Body of pancreas (tissue), 4 donors: ENCODE measurements around the gene MAN1B1. TPM values are rescaled to one million over a fixed set of nuclear protein-coding genes. Genes with fewer than 3 reads are reported as not detected.

Source experiments
- ATAC-seq: fragments of 150-250 bp; one replicate; pipeline ENCODE4 v1.9.1; 2016
- DNase-seq, 4 donors: peaks; one replicate each; pipeline ENCODE4 v3.0.0-alpha.2; 2019
- H3K27ac ChIP-seq, 4 donors: fragments of 200-600 bp; sonication (generic); 1 replicate in 3 of 4; 2 replicates in 1 of 4; pipeline versions ENCODE4 v1.5.1 to v1.6.1; 2016 to 2019; ENCODE audit warnings: mild to moderate bottlenecking in 1 of 4, mixed read lengths in 1 of 4, moderate library complexity in 1 of 4
- H3K27me3 ChIP-seq, 2 donors: fragments of 200-600 bp; sonication (generic); one replicate each; pipeline ENCODE4 v1.6.0; 2016; ENCODE audit warnings: mild to moderate bottlenecking in 1 of 2
- H3K36me3 ChIP-seq, 2 donors: fragments of 200-600 bp; sonication (generic); replicated peaks in 1 of 2; 2 replicates each; pipeline ENCODE4 v1.5.1; 2016; ENCODE audit warnings: low read depth in 2 of 2; ENCODE audit not compliant: insufficient read depth in 1 of 2
- H3K4me1 ChIP-seq: fragments of 200-600 bp; sonication (generic); one replicate; pipeline ENCODE4 v1.6.0; 2016
- H3K4me3 ChIP-seq, 2 donors: fragments of 200-600 bp; sonication (generic); 1 replicate in 1 of 2; 2 replicates in 1 of 2; pipeline ENCODE4 v1.5.1; 2016 to 2019
- H3K9me3 ChIP-seq, 3 donors: fragments of 200-600 bp; sonication (generic); 1 replicate in 2 of 3; 2 replicates in 1 of 3; pipeline ENCODE4 v1.5.1; 2016
- CTCF ChIP-seq, 7 experiments: fragments of 450-650 bp in 4 of 7; fragments of 200-600 bp in 3 of 7; sonication (generic) in 3 of 7; IDR thresholded peaks; one replicate each; pipeline ENCODE4 v1.5.1; 2016 to 2019; ENCODE audit warnings: antibody characterized with exemption in 7 of 7
- POLR2A ChIP-seq, 3 donors: fragments of 450-650 bp; IDR thresholded peaks; one replicate each; pipeline ENCODE4 v1.6.1; 2016; ENCODE audit warnings: antibody characterized with exemption in 3 of 3, mild to moderate bottlenecking in 2 of 3
- WGBS, 2 donors: methylation state at CpG; one replicate each; pipeline ENCODE4 v1.1.5; 2017; 5-methylcytosine and 5-hydroxymethylcytosine counted together
- intact Hi-C: fragments of 100-400 bp; cut with DNase I; formaldehyde crosslinking; loops from one replicate; pipeline ENCODE4 v1.15.1; 2023
- total RNA-seq, 2 donors: library from RNA; depleted of rRNA; stranded (reverse); fragments of >200 nt; gene quantifications; one replicate each; pipeline ENCODE4 v1.1.0, GENCODE V29; 2016

The MAN1B1 gene
- total RNA-seq, 2 donors from 2014 or later: 32.6 to 34.2 TPM

- Histone ChIP-seq H3K36me3 (no peaks in the 10 kb centered on the region), H3K4me1 (no peaks in the 10 kb centered on the region), H3K9me3 (no peaks in the 10 kb centered on the region), H3K27ac (no peak overlapping the region), H3K27me3 (peaks cover 0 to 5% of the 10 kb centered on the region in 2 donors), H3K4me3 (no peak overlapping the region)
- WGBS, 2 donors: 48 to 57% methylated on average over 16 to 33 of the region's 49 CpGs
- no peak for DNase-seq
- intact Hi-C loops: no loop called here
- no peak for ATAC-seq
- TF ChIP-seq POLR2A (IDR thresholded peaks at IDR 0.05) (no peak), CTCF (IDR thresholded peaks at IDR 0.05) (no peak)
These were observed 59.1 kb downstream of the MAN1B1 start for GRCh38 chr9:137145731-137146526.

- Histone ChIP-seq H3K27ac (no peak overlapping the region), H3K4me1 (no peaks in the 10 kb centered on the region), H3K4me3 (no peak overlapping the region), H3K27me3 (peaks cover 0 to 5% of the 10 kb centered on the region in 2 donors), H3K9me3 (no peaks in the 10 kb centered on the region), H3K36me3 (no peaks in the 10 kb centered on the region)
- ATAC-seq (no peak), DNase-seq (no peak)
- TF ChIP-seq CTCF (IDR thresholded peaks at IDR 0.05): no peak
- TF ChIP-seq POLR2A (IDR thresholded peaks at IDR 0.05): no peak
- WGBS, 2 donors: 53 to 59% methylated on average over 3 to 8 of the region's 9 CpGs
- intact Hi-C loops: no loop called here
These were observed 59.7 kb downstream of the MAN1B1 start for GRCh38 chr9:137146527-137146918.

- Histone ChIP-seq H3K9me3 (no peaks in the 10 kb centered on the region), H3K27ac (no peak overlapping the region), H3K27me3 (peaks cover 0 to 5% of the 10 kb centered on the region in 2 donors), H3K36me3 (no peaks in the 10 kb centered on the region), H3K4me1 (no peaks in the 10 kb centered on the region), H3K4me3 (no peak overlapping the region)
- DNase-seq (no peak), ATAC-seq (no peak)
- TF ChIP-seq CTCF (IDR thresholded peaks at IDR 0.05): no peak
- TF ChIP-seq POLR2A (IDR thresholded peaks at IDR 0.05): no peak
- intact Hi-C loops: no loop called here
- 73% methylated on average over 24 to 26 of the region's 26 CpGs for WGBS, 2 donors
These were observed 60.5 kb downstream of the MAN1B1 start for GRCh38 chr9:137147091-137147792.

GRCh38 chr9:137147793-137148160 is 61.0 kb downstream of the MAN1B1 start:
- WGBS, 2 donors: 28 to 35% methylated on average over 10 to 23 of the region's 24 CpGs
- Histone ChIP-seq H3K36me3 (no peaks in the 10 kb centered on the region), H3K4me1 (no peaks in the 10 kb centered on the region), H3K9me3 (no peaks in the 10 kb centered on the region), H3K4me3 (no peak overlapping the region), H3K27me3 (peaks cover 0 to 5% of the 10 kb centered on the region in 2 donors), H3K27ac (no peak overlapping the region)
- intact Hi-C loops: no loop called here
- ATAC-seq (no peak), DNase-seq (no peak)
- TF ChIP-seq POLR2A (IDR thresholded peaks at IDR 0.05) (no peak), CTCF (IDR thresholded peaks at IDR 0.05) (no peak)
